ENCODE data around the gene CLEC14A.

CLEC14A gene

DNA sequence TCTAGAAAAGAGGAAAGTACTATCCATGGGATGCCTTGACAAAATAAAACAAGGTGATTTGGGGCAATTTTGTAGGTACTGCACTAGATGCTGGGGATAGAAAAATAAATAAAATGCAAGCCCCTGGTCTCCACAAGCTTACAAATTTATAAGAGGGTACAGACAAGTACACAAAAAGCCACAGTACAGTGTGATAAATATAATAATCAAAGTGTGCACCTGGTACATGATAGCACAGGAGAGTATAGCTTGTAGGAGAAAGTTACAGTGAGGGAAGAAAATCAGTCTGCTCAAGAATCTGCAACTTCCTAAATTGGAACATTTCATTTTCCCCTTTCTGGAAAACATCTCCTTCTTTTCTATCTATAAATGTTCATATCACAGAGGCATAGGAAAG, 51.2 kb downstream of the CLEC14A start:
- DNase-seq = no peak
